ENCODE data around the gene RGL1. TPM values are rescaled to one million over a fixed set of nuclear protein-coding genes. Genes with fewer than 3 reads are reported as not detected.

RGL1 gene
- total and polyA plus RNA-seq, 8 donors = 0.58 to 22.2 (median 8.5) TPM

DNA sequence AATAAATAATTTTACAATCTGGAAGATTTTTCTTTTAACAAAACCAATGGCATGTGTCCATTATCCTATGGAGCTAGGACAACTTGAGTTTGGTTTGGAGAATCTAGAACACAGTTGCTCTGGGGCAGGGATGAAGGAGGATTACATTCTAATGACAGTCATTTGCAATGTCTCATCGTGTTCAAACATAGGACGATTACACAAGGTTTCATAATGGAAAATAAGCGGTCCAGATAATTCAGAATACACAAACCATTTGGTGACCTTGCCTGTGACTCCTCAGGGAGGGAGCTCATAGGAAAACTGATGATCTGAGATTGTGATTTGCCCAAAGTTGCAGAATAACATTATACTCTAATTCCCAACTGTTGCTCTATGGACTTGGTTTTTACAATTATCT lies 27.6 kb upstream of the RGL1 start:
- no peak overlapping the region for H3K4me3 ChIP-seq
- no peak for TF ChIP-seq POLR2A (IDR thresholded peaks at IDR 0.05)
- TF ChIP-seq POLR2AphosphoS5 (IDR thresholded peaks at IDR 0.05) = no peak
- no peak for TF ChIP-seq EP300 (IDR thresholded peaks at IDR 0.05)
- H3K27me3 ChIP-seq = no peaks in the 10 kb centered on the region
- peaks cover 0 to 10% (median 5%) of the 10 kb centered on the region in 4 donors for H3K9me3 ChIP-seq
- DNase-seq = peak in 1 of 2 donors; percentile 63
- H3K36me3 ChIP-seq = no peaks in the 10 kb centered on the region
- no peak overlapping the region for H3K27ac ChIP-seq
- 57 to 75% (median 60%) methylated on average over 3 of the region's 3 CpGs for WGBS, 5 donors
- intact Hi-C loops (cut with DNase I; ENCODE audit: low total_unique reads) = no loop called here
- H3K4me1 ChIP-seq = no peaks in the 10 kb centered on the region

- no peaks in the 10 kb centered on the region for H3K36me3 ChIP-seq
- TF ChIP-seq POLR2A (IDR thresholded peaks at IDR 0.05) (no peak), EP300 (IDR thresholded peaks at IDR 0.05) (no peak), POLR2AphosphoS5 (IDR thresholded peaks at IDR 0.05) (no peak)
- TF ChIP-seq, protein P1, sequence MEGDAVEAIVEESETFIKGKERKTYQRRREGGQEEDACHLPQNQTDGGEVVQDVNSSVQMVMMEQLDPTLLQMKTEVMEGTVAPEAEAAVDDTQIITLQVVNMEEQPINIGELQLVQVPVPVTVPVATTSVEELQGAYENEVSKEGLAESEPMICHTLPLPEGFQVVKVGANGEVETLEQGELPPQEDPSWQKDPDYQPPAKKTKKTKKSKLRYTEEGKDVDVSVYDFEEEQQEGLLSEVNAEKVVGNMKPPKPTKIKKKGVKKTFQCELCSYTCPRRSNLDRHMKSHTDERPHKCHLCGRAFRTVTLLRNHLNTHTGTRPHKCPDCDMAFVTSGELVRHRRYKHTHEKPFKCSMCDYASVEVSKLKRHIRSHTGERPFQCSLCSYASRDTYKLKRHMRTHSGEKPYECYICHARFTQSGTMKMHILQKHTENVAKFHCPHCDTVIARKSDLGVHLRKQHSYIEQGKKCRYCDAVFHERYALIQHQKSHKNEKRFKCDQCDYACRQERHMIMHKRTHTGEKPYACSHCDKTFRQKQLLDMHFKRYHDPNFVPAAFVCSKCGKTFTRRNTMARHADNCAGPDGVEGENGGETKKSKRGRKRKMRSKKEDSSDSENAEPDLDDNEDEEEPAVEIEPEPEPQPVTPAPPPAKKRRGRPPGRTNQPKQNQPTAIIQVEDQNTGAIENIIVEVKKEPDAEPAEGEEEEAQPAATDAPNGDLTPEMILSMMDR (IDR thresholded peaks at IDR 0.05) = no peak
- no peak overlapping the region for H3K27ac ChIP-seq
- H3K27me3 ChIP-seq = no peaks in the 10 kb centered on the region
- H3K4me3 ChIP-seq = no peak overlapping the region
- H3K9me3 ChIP-seq = peaks cover 0 to 10% (median 5%) of the 10 kb centered on the region in 4 donors
- 76 to 89% (median 83%) methylated on average over 3 of the region's 3 CpGs for WGBS, 5 donors
- intact Hi-C loops (cut with DNase I; ENCODE audit: low total_unique reads) = no loop called here
- peak in 1 of 2 donors; percentile 73 for DNase-seq
- peaks cover 0 to 3% (median 0%) of the 10 kb centered on the region in 4 donors for H3K4me1 ChIP-seq
Measured at GRCh38 chr1:183778045-183778444, 26.9 kb upstream of the RGL1 start.

DNA sequence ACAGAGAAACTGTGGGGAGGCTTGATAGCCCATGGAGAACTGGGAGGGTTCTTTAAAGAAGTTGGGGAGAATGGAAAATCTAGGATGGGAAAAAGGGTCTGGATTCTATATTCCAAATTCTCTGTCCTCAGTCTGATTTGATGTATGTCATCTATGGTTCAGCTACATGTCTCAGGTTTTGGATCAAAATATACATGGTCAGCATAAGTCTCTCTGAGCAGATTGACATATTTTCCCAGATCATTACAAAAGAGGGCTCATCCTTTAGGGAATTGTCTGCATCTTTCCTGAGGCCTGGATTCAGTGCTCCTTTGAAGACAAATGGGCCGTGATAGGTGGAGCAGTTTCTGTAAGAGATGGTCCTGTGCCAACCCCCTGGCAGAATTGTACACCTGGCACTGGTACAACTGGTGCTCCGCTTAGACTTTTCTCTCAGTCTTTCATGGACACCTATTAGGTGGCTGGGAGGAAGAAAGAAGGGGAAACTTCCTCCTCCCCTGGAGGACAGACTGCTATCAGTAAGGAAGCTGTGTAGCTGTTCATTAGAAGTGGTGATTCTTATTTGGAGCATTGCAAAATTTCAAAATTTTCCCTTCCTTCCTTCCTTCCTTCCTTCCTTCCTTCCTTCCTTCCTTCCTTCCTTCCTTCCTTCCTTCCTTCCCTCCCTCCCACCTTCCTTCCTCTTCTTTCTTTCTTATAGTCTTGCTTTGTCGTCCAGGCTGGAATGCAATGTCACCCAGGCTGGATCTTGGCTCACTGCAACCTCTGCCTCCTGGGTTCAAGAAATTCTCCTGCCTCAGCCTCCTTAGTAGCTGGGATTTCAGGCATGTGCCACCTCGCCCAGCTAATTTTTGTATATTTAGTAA lies 26.1 kb upstream of the RGL1 start:
- peaks cover 0 to 10% (median 0%) of the 10 kb centered on the region in 4 donors for H3K4me1 ChIP-seq
- no peak for TF ChIP-seq POLR2A (IDR thresholded peaks at IDR 0.05)
- TF ChIP-seq, protein P1 (IDR thresholded peaks at IDR 0.05) = no peak
- TF ChIP-seq POLR2AphosphoS5 (IDR thresholded peaks at IDR 0.05) = no peak
- TF ChIP-seq EP300 (IDR thresholded peaks at IDR 0.05) = no peak
- H3K27me3 ChIP-seq = no peaks in the 10 kb centered on the region
- intact Hi-C loops (cut with DNase I; ENCODE audit: low total_unique reads) = no loop called here
- no peak overlapping the region for H3K4me3 ChIP-seq
- 70 to 87% (median 82%) methylated on average over 4 of the region's 4 CpGs for WGBS, 5 donors
- no peak overlapping the region for H3K27ac ChIP-seq
- no peaks in the 10 kb centered on the region for H3K36me3 ChIP-seq
- peaks cover 0 to 10% (median 5%) of the 10 kb centered on the region in 4 donors for H3K9me3 ChIP-seq
- no peak for DNase-seq

GRCh38 chr1:183780159-183780558 lies 24.8 kb upstream of the RGL1 start:
- Histone ChIP-seq H3K27me3 (no peaks in the 10 kb centered on the region), H3K36me3 (no peaks in the 10 kb centered on the region), H3K27ac (no peak overlapping the region), H3K4me1 (peaks cover 0 to 18% (median 0%) of the 10 kb centered on the region in 4 donors), H3K9me3 (peaks cover 0 to 3% (median 1%) of the 10 kb centered on the region in 4 donors), H3K4me3 (no peak overlapping the region)
- no peak for DNase-seq
- TF ChIP-seq, protein P1 (IDR thresholded peaks at IDR 0.05) = no peak
- TF ChIP-seq POLR2AphosphoS5 (IDR thresholded peaks at IDR 0.05) (no peak), POLR2A (IDR thresholded peaks at IDR 0.05) (no peak), EP300 (IDR thresholded peaks at IDR 0.05) (no peak)
- intact Hi-C loops (cut with DNase I; ENCODE audit: low total_unique reads) = no loop called here
- WGBS, 5 donors = 78 to 86% (median 83%) methylated on average over 2 of the region's 2 CpGs
